ENCODE data around the gene GNE.
A peak's percentile ranks its signal among the peaks of the same experiment; 100 is the strongest.
"Not testable (repeated sequence)": the region's sequence is repeated elsewhere in the genome, so short reads cannot be mapped to it uniquely, and the experiment has no call there.

Gene GNE

GRCh38 chr9:36268007-36268427 is 9.8 kb upstream of the GNE start:
- H3K27ac ChIP-seq (ENCODE audit: low read depth, low read length) = no peak overlapping the region
- no peaks in the 10 kb centered on the region for H3K9me3 ChIP-seq (ENCODE audit: control insufficient read depth, insufficient read depth, low read depth, low read length)
- H3K36me3 ChIP-seq (ENCODE audit: control insufficient read depth, insufficient read depth, low read length) = no peaks in the 10 kb centered on the region
- no peak overlapping the region for H3K9ac ChIP-seq (ENCODE audit: low read length)
- no peaks in the 10 kb centered on the region for H3K4me1 ChIP-seq (ENCODE audit: control insufficient read depth, insufficient read depth, low read length)
- no peak overlapping the region for H3K4me3 ChIP-seq (ENCODE audit: low read depth, low read length)
- H3K27me3 ChIP-seq (ENCODE audit: control insufficient read depth, insufficient read depth, low read length) = no peaks in the 10 kb centered on the region

- Histone ChIP-seq H3K4me1 (ENCODE audit: control insufficient read depth, insufficient read depth, low read length) (no peaks in the 10 kb centered on the region), H3K9me3 (ENCODE audit: control insufficient read depth, insufficient read depth, low read depth, low read length) (no peaks in the 10 kb centered on the region), H3K4me3 (ENCODE audit: low read depth, low read length) (no peak overlapping the region), H3K9ac (ENCODE audit: low read length) (no peak overlapping the region), H3K36me3 (ENCODE audit: control insufficient read depth, insufficient read depth, low read length) (no peaks in the 10 kb centered on the region), H3K27ac (ENCODE audit: low read depth, low read length) (no peak overlapping the region), H3K27me3 (ENCODE audit: control insufficient read depth, insufficient read depth, low read length) (no peaks in the 10 kb centered on the region)
These were observed 6.6 kb upstream of the GNE start for GRCh38 chr9:36264896-36265295.

GRCh38 chr9:36263683-36264082 is 5.4 kb upstream of the GNE start:
- Histone ChIP-seq H3K9ac (ENCODE audit: low read length) (no peak overlapping the region), H3K4me3 (ENCODE audit: low read depth, low read length) (no peak overlapping the region), H3K27me3 (ENCODE audit: control insufficient read depth, insufficient read depth, low read length) (no peaks in the 10 kb centered on the region), H3K27ac (ENCODE audit: low read depth, low read length) (no peak overlapping the region), H3K4me1 (ENCODE audit: control insufficient read depth, insufficient read depth, low read length) (no peaks in the 10 kb centered on the region), H3K9me3 (ENCODE audit: control insufficient read depth, insufficient read depth, low read depth, low read length) (no peaks in the 10 kb centered on the region), H3K36me3 (ENCODE audit: control insufficient read depth, insufficient read depth, low read length) (no peaks in the 10 kb centered on the region)

- Histone ChIP-seq H3K36me3 (ENCODE audit: control insufficient read depth, insufficient read depth, low read length) (no peaks in the 10 kb centered on the region), H3K9me3 (ENCODE audit: control insufficient read depth, insufficient read depth, low read depth, low read length) (no peaks in the 10 kb centered on the region), H3K4me1 (ENCODE audit: control insufficient read depth, insufficient read depth, low read length) (no peaks in the 10 kb centered on the region), H3K4me3 (ENCODE audit: low read depth, low read length) (peak overlapping the region; percentile 66), H3K27ac (ENCODE audit: low read depth, low read length) (no peak overlapping the region), H3K9ac (ENCODE audit: low read length) (peak overlapping the region; percentile 75), H3K27me3 (ENCODE audit: control insufficient read depth, insufficient read depth, low read length) (no peaks in the 10 kb centered on the region)
These were observed 817 bp upstream of the GNE start for GRCh38 chr9:36258996-36259533.

- Histone ChIP-seq H3K4me3 (ENCODE audit: low read depth, low read length) (no peak overlapping the region), H3K4me1 (ENCODE audit: control insufficient read depth, insufficient read depth, low read length) (no peaks in the 10 kb centered on the region), H3K27ac (ENCODE audit: low read depth, low read length) (no peak overlapping the region)
These were observed 6.8 kb downstream of the GNE start for GRCh38 chr9:36251428-36251827.

GRCh38 chr9:36250079-36250478 is 8.2 kb downstream of the GNE start:
- H3K4me1 ChIP-seq (ENCODE audit: control insufficient read depth, insufficient read depth, low read length) = no peaks in the 10 kb centered on the region
- H3K36me3 ChIP-seq (ENCODE audit: control insufficient read depth, insufficient read depth, low read length) = peaks cover 13% of the 10 kb centered on the region
- H3K9ac ChIP-seq (ENCODE audit: low read length) = no peak overlapping the region
- no peak overlapping the region for H3K27ac ChIP-seq (ENCODE audit: low read depth, low read length)
- no peak overlapping the region for H3K4me3 ChIP-seq (ENCODE audit: low read depth, low read length)
- no peaks in the 10 kb centered on the region for H3K27me3 ChIP-seq (ENCODE audit: control insufficient read depth, insufficient read depth, low read length)
- no peaks in the 10 kb centered on the region for H3K9me3 ChIP-seq (ENCODE audit: control insufficient read depth, insufficient read depth, low read depth, low read length)

More at GRCh38 chr9:36251428-36251827, 6.8 kb downstream of the GNE start:
- Histone ChIP-seq H3K9ac (ENCODE audit: low read length) (no peak overlapping the region), H3K9me3 (ENCODE audit: control insufficient read depth, insufficient read depth, low read depth, low read length) (no peaks in the 10 kb centered on the region), H3K27me3 (ENCODE audit: control insufficient read depth, insufficient read depth, low read length) (no peaks in the 10 kb centered on the region), H3K36me3 (ENCODE audit: control insufficient read depth, insufficient read depth, low read length) (peaks cover 6% of the 10 kb centered on the region; the same call in 1 of the 2 replicates)

GRCh38 chr9:36249189-36249588 is 9.1 kb downstream of the GNE start:
- Histone ChIP-seq H3K9ac (ENCODE audit: low read length) (no peak overlapping the region), H3K4me3 (ENCODE audit: low read depth, low read length) (no peak overlapping the region), H3K27ac (ENCODE audit: low read depth, low read length) (no peak overlapping the region), H3K27me3 (ENCODE audit: control insufficient read depth, insufficient read depth, low read length) (no peaks in the 10 kb centered on the region), H3K4me1 (ENCODE audit: control insufficient read depth, insufficient read depth, low read length) (no peaks in the 10 kb centered on the region), H3K36me3 (ENCODE audit: control insufficient read depth, insufficient read depth, low read length) (peaks cover 13% of the 10 kb centered on the region), H3K9me3 (ENCODE audit: control insufficient read depth, insufficient read depth, low read depth, low read length) (no peaks in the 10 kb centered on the region)

- not testable (repeated sequence) for H3K27ac ChIP-seq (ENCODE audit: low read depth, low read length); H3K9ac ChIP-seq (ENCODE audit: low read length); H3K4me1 ChIP-seq (ENCODE audit: control insufficient read depth, insufficient read depth, low read length); H3K27me3 ChIP-seq (ENCODE audit: control insufficient read depth, insufficient read depth, low read length); H3K4me3 ChIP-seq (ENCODE audit: low read depth, low read length); H3K9me3 ChIP-seq (ENCODE audit: control insufficient read depth, insufficient read depth, low read depth, low read length)
- H3K36me3 ChIP-seq (ENCODE audit: control insufficient read depth, insufficient read depth, low read length) = peaks cover 20% of the 10 kb centered on the region
These were observed 10.2 kb downstream of the GNE start for GRCh38 chr9:36248061-36248460.

- peaks cover 21% of the 10 kb centered on the region for H3K36me3 ChIP-seq (ENCODE audit: control insufficient read depth, insufficient read depth, low read length)
- H3K9ac ChIP-seq (ENCODE audit: low read length) = no peak overlapping the region
- no peak overlapping the region for H3K27ac ChIP-seq (ENCODE audit: low read depth, low read length)
- H3K4me3 ChIP-seq (ENCODE audit: low read depth, low read length) = no peak overlapping the region
- no peaks in the 10 kb centered on the region for H3K9me3 ChIP-seq (ENCODE audit: control insufficient read depth, insufficient read depth, low read depth, low read length)
- no peaks in the 10 kb centered on the region for H3K4me1 ChIP-seq (ENCODE audit: control insufficient read depth, insufficient read depth, low read length)
- H3K27me3 ChIP-seq (ENCODE audit: control insufficient read depth, insufficient read depth, low read length) = no peaks in the 10 kb centered on the region
These were observed 10.9 kb downstream of the GNE start for GRCh38 chr9:36247356-36247755.

- H3K9me3 ChIP-seq (ENCODE audit: control insufficient read depth, insufficient read depth, low read depth, low read length) = no peaks in the 10 kb centered on the region
- no peak overlapping the region for H3K9ac ChIP-seq (ENCODE audit: low read length)
- no peaks in the 10 kb centered on the region for H3K27me3 ChIP-seq (ENCODE audit: control insufficient read depth, insufficient read depth, low read length)
- H3K4me3 ChIP-seq (ENCODE audit: low read depth, low read length) = no peak overlapping the region
- H3K36me3 ChIP-seq (ENCODE audit: control insufficient read depth, insufficient read depth, low read length) = peaks cover 24% of the 10 kb centered on the region
- H3K4me1 ChIP-seq (ENCODE audit: control insufficient read depth, insufficient read depth, low read length) = no peaks in the 10 kb centered on the region
- no peak overlapping the region for H3K27ac ChIP-seq (ENCODE audit: low read depth, low read length)
These were observed 12.3 kb downstream of the GNE start for GRCh38 chr9:36245906-36246305.

- H3K27ac ChIP-seq (ENCODE audit: low read depth, low read length); H3K9ac ChIP-seq (ENCODE audit: low read length); H3K4me1 ChIP-seq (ENCODE audit: control insufficient read depth, insufficient read depth, low read length); H3K9me3 ChIP-seq (ENCODE audit: control insufficient read depth, insufficient read depth, low read depth, low read length); H3K27me3 ChIP-seq (ENCODE audit: control insufficient read depth, insufficient read depth, low read length); H3K4me3 ChIP-seq (ENCODE audit: low read depth, low read length): not testable (repeated sequence)
- peaks cover 12% of the 10 kb centered on the region; the same call in 1 of the 2 replicates for H3K36me3 ChIP-seq (ENCODE audit: control insufficient read depth, insufficient read depth, low read length)
These were observed 18.6 kb downstream of the GNE start for GRCh38 chr9:36239675-36240074.

GRCh38 chr9:36239205-36239604 is 19.0 kb downstream of the GNE start:
- H3K27ac ChIP-seq (ENCODE audit: low read depth, low read length); H3K9ac ChIP-seq (ENCODE audit: low read length); H3K4me3 ChIP-seq (ENCODE audit: low read depth, low read length); H3K4me1 ChIP-seq (ENCODE audit: control insufficient read depth, insufficient read depth, low read length); H3K9me3 ChIP-seq (ENCODE audit: control insufficient read depth, insufficient read depth, low read depth, low read length); H3K27me3 ChIP-seq (ENCODE audit: control insufficient read depth, insufficient read depth, low read length): not testable (repeated sequence)
- peaks cover 16% of the 10 kb centered on the region; the same call in 1 of the 2 replicates for H3K36me3 ChIP-seq (ENCODE audit: control insufficient read depth, insufficient read depth, low read length)

Data from HUES6 (cell line).